Cerebellar cortex (tissue), 1 donor: ENCODE data around the gene DUSP10.

Experiments
- DNase-seq: peaks from one replicate; pipeline ENCODE4 v3.0.0-alpha.2; 2015; ENCODE audit warnings: low spot score

Gene DUSP10

GRCh38 chr1:221695301-221695700 is 46.6 kb downstream of the DUSP10 start:
- no peak for DNase-seq

GRCh38 chr1:221694109-221694508 is 47.8 kb downstream of the DUSP10 start:
- no peak for DNase-seq

- DNase-seq: no peak
Observed at GRCh38 chr1:221693087-221693486, 48.8 kb downstream of the DUSP10 start.

DNA sequence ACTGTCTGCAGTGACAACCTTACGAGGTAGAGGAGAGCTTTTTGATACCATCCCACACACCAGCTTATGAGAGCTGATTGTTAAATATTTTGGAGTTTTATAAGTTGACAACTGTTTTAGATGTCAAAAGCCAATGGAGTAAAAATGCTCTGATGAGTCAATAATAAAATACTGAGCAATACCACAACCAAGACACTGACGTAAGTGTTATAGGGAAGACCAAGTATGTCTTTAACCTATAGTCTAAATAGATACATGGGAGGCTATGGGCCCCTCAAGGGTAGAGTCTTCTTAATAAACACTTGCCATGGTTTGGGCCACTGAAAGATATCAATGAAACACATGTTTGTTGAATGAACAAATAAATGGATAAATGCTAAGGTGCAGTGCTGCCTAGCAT is 49.2 kb downstream of the DUSP10 start:
- DNase-seq: no peak

DNA sequence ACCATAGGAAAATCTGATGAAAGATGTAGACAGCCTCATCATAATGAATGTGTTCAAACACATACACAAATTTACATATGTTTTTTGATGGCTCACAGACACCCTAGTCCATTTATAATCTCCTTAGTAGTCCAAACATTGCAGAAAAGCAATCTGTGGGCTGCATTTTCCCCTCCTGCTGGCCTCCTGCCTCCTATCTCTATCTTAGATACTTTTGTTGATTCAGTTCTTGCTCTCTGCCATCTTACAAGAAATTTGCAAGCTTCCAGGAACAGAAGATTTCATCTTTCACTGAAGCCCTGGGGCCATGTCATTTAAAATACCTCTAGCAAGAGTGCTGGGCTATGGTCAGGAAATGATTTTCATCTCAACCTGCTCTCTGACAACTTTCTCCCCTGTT is 50.6 kb downstream of the DUSP10 start:
- no peak for DNase-seq

GRCh38 chr1:221690858-221691257 is 51.0 kb downstream of the DUSP10 start:
- DNase-seq: no peak

- no peak for DNase-seq
Observed at GRCh38 chr1:221689138-221689537, 52.8 kb downstream of the DUSP10 start.

GRCh38 chr1:221688488-221688843 is 53.4 kb downstream of the DUSP10 start:
- no peak for DNase-seq

- DNase-seq: no peak
Observed at GRCh38 chr1:221687836-221688487, 53.9 kb downstream of the DUSP10 start.

DNA sequence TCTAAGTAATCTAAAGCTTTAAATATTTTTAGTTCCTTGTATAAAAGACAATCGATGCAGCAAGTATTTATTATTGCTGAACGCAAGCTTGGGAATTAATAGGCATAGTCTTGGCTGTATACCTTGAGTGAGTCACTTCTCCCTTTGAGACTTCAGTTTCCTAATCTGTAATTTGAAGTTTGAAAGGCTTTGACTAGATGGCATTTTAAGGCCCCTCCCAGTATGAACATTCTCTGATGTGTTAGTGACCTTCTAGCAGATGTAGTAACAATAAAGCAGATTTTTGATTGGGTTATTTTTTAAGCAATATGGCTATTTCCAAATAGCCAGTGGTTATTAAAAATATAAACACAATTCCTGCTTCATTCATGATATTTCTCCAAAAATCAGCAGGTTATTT is 58.2 kb downstream of the DUSP10 start:
- DNase-seq: no peak

- DNase-seq: no peak
Observed at GRCh38 chr1:221680085-221680484, 61.8 kb downstream of the DUSP10 start.

DNA sequence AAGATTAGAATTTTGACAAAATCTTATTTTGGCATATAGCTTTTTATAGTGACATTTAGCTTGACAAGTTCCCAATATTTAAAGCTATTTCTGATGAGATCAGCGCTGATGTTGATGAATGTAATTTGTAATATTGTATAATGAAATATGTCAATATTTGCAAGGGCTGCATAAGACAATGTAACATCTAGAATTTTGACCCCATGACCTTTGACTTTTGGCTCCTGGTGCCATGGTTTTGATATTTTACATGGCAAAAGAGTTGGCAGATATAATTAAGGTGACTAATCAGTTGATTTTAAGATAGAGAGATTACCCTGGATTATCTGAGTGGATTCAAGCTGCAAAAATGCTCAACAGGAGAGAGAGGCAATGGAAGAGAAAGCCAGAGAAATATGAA is 63.9 kb downstream of the DUSP10 start:
- no peak for DNase-seq

- no peak for DNase-seq
Observed at GRCh38 chr1:221675880-221676800, 65.7 kb downstream of the DUSP10 start.

- no peak for DNase-seq
Observed at GRCh38 chr1:221672965-221673364, 68.9 kb downstream of the DUSP10 start.

DNA sequence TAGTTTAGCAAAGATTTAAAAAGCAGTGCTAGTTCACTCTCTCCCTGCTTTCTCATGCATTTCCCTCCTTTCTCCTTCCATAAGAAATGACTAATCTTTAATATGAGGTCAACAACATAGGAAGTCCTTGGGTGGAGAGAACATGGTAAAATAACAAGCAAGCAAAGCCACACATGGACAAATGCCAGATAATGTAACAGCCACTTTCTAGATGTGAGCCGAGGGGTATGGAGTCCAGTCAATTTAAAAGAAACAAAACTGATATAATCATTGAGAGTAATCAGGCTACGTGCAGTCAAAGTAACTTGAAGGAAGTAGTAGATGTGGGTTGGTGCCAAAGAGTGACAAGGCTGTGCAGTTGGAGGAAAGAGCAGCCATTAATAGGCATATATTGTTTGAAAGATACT is 69.6 kb downstream of the DUSP10 start:
- no peak for DNase-seq

- DNase-seq: no peak
Observed at GRCh38 chr1:221670081-221670480, 71.8 kb downstream of the DUSP10 start.

- no peak for DNase-seq
Observed at GRCh38 chr1:221669441-221669840, 72.4 kb downstream of the DUSP10 start.

GRCh38 chr1:221667504-221667903 is 74.4 kb downstream of the DUSP10 start:
- no peak for DNase-seq

GRCh38 chr1:221664253-221664652 is 77.6 kb downstream of the DUSP10 start:
- no peak for DNase-seq

- DNase-seq: no peak
Observed at GRCh38 chr1:221663321-221663720, 78.6 kb downstream of the DUSP10 start.

DNA sequence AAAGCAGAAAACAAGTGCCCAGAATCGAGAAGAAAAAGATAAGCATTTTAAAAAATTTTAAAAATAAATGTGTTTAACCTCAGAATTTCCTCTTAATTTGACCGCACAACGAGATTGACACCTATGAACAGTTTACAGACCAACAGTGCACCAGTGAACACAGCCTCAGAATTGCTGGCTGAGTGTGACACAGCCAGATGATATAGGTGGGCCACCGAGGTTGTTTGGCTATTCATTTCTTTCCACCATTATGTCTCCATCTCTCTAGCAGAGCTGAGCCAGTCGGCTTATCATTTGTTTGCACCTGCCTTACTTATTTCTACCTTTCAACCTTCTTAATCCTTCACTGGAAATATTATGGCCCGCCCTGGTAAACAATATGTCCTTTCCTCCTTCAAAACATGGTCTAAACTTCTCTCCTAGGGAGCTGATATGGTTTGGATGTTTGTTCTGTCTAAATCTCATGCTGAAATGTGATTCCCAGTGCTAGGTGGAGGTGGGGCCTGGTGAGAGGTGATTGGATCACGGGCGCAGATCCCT is 86.1 kb downstream of the DUSP10 start:
- DNase-seq: no peak
